Raji (cell line): Measurements from ENCODE around the gene CRTC2.

ENCODE experiments used
- POLR2A ChIP-seq: IDR thresholded peaks from 2 replicates; pipeline ENCODE4 v1.6.1; 2011; ENCODE audit warnings: low read depth, low read length, control low read depth; ENCODE audit not compliant: insufficient read depth

The CRTC2 gene

DNA sequence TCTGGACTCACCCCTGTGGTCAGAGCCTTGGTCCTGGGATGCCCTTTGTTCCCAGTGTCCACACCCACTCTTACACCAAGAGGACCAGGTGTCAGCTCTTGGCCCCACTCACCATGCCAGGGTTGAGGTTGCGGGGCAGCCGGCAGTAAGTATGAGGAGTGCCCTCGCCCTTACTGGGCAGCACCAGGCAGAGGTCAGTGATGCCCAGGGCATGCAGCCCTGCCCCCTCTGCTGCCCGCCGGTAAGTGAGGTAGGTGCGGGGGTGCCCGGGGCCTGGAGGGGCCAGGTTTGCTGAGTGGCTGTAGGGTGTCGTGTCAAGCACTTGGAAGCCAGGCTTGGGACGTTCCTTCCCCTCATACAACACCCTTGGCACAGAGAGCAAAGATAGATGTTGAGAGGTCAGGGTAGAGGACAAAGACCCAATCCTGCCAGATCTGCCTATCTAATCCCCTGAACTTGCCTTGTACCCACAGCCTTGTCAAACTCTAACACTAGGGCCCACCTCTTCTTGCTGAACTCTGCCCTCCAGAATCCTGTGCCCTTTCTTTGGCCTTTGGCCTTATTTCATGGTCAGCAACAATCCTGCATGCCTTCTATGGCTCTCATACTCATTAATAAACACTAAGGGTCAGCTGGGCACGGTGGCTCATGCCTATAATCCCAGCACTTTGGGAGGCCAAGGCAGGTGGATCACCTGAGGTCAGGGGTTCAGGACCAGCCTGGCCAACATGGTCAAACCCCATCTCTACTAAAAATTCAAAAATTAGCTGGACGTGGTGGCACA is 15.5 kb downstream of the CRTC2 start:
- TF ChIP-seq POLR2A = no peak

GRCh38 chr1:153941826-153942725 is 16.3 kb downstream of the CRTC2 start:
- no peak for TF ChIP-seq POLR2A

GRCh38 chr1:153940756-153941155 is 17.7 kb downstream of the CRTC2 start:
- no peak for TF ChIP-seq POLR2A

DNA sequence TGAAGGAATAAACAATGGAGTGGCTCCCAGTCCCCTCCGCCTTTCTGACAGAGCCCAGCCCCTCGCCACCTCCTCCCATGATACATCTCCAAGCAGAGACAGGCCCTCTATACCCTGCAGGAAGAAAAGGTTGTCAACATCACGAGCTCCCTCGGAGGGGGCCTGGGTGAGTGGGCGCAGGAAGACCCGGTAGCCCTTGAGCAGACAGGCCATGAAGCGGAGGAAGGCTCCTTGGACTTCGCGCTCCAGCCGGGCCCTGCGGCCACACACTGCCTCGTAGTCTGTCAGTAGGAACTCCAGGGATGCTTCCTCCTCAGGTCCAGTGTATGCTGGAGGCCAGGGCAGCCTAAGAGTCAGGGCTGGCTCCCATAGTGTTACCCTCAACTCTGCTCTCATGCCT is 18.9 kb downstream of the CRTC2 start:
- TF ChIP-seq POLR2A = no peak

- no peak for TF ChIP-seq POLR2A
Observed at GRCh38 chr1:153938996-153939395, 19.4 kb downstream of the CRTC2 start.

- no peak for TF ChIP-seq POLR2A
Observed at GRCh38 chr1:153937331-153937730, 21.1 kb downstream of the CRTC2 start.

- no peak for TF ChIP-seq POLR2A
Observed at GRCh38 chr1:153936011-153936802, 22.2 kb downstream of the CRTC2 start.

- TF ChIP-seq POLR2A = no peak
Observed at GRCh38 chr1:153934746-153935145, 23.7 kb downstream of the CRTC2 start.

DNA sequence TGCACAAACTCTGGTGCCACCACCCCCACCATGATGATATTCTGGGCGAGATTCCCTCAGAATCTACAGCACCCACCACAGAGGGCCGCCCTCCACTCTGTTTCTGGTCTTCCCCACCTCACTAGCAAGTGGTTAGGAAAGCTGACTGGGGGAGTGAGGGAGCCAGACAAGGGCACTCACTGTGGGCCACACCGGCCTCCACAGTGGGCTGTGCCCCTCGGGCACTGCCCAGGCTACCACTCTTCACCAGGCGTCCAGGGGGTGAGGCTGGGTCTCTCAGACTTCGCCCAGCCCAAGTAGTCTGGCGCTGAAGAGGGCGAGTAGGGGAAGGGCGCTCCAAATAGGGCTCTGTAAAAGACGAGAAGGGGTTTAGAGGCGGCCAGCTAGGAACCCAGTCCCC is 24.5 kb downstream of the CRTC2 start:
- TF ChIP-seq POLR2A = no peak

- TF ChIP-seq POLR2A = no peak
Observed at GRCh38 chr1:153933430-153933829, 25.0 kb downstream of the CRTC2 start.

- TF ChIP-seq POLR2A = no peak
Observed at GRCh38 chr1:153932156-153933131, 26.0 kb downstream of the CRTC2 start.

DNA sequence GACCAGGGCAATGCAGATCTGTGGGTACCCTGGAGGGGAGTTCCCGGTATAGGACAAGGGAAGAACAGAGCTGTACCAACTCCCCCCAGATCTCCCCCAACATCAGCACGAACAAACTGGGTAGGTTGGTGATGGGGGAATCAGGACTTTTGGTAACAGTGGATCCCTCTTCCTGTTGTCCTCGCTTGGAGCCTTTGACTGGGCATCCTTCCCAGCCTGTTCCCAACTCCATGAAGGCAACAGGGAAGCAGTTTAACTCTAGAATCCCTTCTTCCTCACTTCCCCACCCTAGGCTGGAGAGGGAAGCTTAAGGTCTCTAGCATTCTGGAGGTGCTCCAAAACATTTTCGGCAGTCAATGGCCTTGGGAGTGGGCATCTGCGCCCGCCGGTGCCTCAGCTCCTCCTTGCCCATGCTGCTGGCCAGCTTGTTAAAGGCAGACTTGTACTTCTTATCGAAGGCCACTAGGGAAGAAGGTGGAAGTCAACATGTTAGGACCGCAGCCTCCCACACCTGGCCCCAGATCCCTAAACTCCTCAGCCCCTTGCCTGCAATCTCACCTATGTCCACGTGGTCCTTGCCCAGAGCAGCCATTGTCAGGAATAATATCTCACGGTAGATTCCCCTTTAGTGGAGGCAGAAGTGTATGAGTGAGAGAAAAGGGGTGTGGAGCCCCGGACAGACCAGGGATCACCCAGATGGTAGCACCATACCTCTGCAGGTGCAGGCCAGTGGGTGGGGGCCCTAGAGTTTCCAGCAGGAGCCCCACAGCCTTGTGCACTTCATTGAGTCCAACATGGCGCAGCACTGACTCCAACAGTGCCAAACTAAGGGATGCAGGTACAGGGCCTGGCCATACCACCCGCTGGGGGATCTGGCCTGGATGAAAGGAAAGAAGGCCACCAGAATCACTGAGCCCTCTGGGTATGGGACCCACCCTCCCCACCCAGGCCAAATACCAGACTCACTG is 28.1 kb downstream of the CRTC2 start:
- no peak for TF ChIP-seq POLR2A

DNA sequence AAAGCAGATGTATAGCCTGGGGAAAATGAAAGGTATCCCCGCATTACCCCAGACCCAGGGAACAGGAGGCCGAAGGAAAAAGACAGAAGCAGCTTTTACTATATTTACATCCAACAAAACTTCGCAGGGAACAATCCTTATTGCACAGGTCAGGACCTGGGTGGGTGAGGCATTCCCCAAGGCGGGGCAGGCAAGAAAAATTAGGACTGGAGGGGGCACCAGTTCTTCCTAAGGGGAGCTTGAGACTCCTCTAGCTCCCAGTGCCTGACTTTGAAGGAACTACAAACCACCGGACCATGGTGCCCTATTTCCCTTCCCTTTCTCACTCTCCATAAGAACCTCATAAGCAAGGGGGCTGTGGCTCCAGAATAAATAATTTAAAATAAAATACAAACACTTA is 29.0 kb downstream of the CRTC2 start:
- no peak for TF ChIP-seq POLR2A

DNA sequence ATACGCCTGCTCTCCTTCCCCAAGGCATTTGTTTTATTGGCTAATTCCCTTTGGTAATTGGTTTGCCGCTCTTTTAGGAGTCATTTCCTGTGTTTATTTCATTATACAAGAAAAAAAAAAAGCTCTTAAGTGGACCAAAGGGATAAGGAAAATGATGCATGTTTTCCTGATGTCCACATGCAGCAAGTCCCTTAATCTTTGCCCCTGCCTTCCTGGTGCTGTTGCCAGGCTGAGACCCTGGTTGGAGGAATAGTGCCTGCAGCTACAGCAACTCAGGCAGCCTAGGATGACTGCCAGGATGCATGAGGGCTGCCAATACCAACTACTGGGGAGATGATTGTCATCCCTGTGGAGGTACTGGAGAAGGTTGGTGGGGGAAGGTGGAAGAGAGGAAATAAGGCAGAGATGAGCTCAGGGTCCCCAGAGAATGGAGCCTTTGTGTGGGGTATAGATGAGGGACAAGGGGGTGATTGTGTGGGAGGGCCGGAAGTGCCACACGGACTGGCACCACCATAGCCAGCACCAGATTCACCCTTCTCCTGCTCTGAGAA is 29.5 kb downstream of the CRTC2 start:
- TF ChIP-seq POLR2A = no peak
